SK-N-MC (cell line): ENCODE results near the gene DIPK1C.

ENCODE experiments used
- EZH2 ChIP-seq: fragments of 200-600 bp; sonication (generic); IDR thresholded peaks from one replicate; pipeline ENCODE4 v1.6.1; 2017; ENCODE audit warnings: antibody characterized with exemption
- FOXP2 ChIP-seq: optimal IDR thresholded peaks from 2 replicates; pipeline ENCODE3; 2011; ENCODE audit warnings: mild to moderate bottlenecking, moderate library complexity; ENCODE audit not compliant: insufficient read depth; ENCODE audit errors: extremely low read length, control extremely low read depth
- POLR2AphosphoS5 ChIP-seq: IDR thresholded peaks from 2 replicates; pipeline ENCODE4 v1.6.1; 2012; ENCODE audit warnings: mild to moderate bottlenecking, low read depth, low read length, borderline replicate concordance

- no peak for TF ChIP-seq EZH2
- no peak for TF ChIP-seq POLR2AphosphoS5
- TF ChIP-seq FOXP2 = no peak
Measured at GRCh38 chr18:74478316-74478715, 21.2 kb upstream of the DIPK1C start.
